ENCODE data around the gene POLR2L. TPM values are rescaled to one million over a fixed set of nuclear protein-coding genes. Genes with fewer than 3 reads are reported as not detected.

The POLR2L gene
- total and polyA plus RNA-seq, 2 of the 13 experiments (the other 11 are each of a cell fraction or from before 2014, with no cell fraction given): 104 to 114 TPM

DNA sequence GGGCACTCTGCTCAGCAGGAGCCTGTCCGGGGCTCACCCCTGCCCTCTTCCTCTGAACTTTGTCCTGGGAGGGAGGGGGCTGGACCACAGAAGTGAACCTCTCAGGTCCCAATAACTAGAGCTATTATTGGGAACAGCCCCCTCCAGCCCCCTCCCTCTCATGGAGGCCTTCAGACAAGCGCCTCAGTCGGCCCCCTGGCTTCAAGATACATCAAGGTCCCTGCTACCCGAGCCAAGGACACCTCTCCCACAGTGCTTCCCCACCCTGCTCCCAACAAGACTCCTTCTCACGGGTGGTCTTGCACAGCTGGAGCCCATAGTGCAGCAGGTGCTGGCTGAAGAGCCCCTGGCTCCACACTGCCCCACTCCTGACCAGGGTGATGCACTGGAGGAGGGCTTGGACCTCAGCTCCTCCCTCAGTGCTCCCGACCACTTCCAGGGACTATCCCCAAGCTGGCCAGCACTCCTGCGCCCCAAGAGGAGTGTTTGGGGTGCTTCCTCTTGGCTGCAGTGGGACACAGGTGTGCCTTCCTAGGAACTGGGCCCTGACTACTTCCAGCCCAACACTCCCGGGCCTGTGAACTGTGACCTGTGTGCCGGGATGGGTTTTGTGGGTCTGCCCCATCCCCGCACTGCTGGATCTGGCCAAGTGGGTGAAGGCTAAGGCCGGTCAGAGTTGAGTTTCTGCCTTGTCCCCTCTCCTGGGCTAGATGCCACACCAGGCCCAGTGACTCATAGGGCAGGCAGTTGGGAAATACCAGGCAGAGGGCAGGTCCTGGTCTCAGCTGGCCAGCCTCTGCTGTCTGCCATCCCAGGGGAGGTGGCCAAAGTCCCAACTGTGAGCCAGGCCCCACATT, 21.4 kb downstream of the POLR2L start (continued):
- TF ChIP-seq, protein P1, sequence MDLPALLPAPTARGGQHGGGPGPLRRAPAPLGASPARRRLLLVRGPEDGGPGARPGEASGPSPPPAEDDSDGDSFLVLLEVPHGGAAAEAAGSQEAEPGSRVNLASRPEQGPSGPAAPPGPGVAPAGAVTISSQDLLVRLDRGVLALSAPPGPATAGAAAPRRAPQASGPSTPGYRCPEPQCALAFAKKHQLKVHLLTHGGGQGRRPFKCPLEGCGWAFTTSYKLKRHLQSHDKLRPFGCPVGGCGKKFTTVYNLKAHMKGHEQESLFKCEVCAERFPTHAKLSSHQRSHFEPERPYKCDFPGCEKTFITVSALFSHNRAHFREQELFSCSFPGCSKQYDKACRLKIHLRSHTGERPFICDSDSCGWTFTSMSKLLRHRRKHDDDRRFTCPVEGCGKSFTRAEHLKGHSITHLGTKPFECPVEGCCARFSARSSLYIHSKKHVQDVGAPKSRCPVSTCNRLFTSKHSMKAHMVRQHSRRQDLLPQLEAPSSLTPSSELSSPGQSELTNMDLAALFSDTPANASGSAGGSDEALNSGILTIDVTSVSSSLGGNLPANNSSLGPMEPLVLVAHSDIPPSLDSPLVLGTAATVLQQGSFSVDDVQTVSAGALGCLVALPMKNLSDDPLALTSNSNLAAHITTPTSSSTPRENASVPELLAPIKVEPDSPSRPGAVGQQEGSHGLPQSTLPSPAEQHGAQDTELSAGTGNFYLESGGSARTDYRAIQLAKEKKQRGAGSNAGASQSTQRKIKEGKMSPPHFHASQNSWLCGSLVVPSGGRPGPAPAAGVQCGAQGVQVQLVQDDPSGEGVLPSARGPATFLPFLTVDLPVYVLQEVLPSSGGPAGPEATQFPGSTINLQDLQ (CRISPR knock-in tag; IDR thresholded peaks at IDR 0.05): no peak
- TF ChIP-seq ZNF589 (CRISPR knock-in tag; conservative IDR thresholded peaks at IDR 0.05) (no peak), BHLHE40 (IDR thresholded peaks at IDR 0.05; ENCODE audit: low read length) (no peak), FOXP1 (IDR thresholded peaks at IDR 0.05) (no peak), FOXP1 (CRISPR knock-in tag; IDR thresholded peaks at IDR 0.05) (no peak), MAZ (IDR thresholded peaks at IDR 0.05; ENCODE audit: borderline replicate concordance, low read depth, low read length) (no peak), MAZ (CRISPR knock-in tag; IDR thresholded peaks at IDR 0.05; ENCODE audit: low read depth) (no peak), MATR3 (CRISPR knock-in tag; IDR thresholded peaks at IDR 0.05) (no peak), SAP130 (CRISPR knock-in tag; IDR thresholded peaks at IDR 0.05; ENCODE audit: low read depth) (peak; percentile 84), CEBPB (IDR thresholded peaks at IDR 0.05; ENCODE audit: borderline replicate concordance, low read depth, low read length) (peak; percentile 94), EZH2 (conservative IDR thresholded peaks at IDR 0.05; ENCODE audit: low read depth, low read length) (no peak), EHMT2 (IDR thresholded peaks at IDR 0.05; ENCODE audit: borderline replicate concordance, low read depth, low read length) (no peak), LCORL (IDR thresholded peaks at IDR 0.05) (no peak), LCORL (CRISPR knock-in tag; IDR thresholded peaks at IDR 0.05) (peak; percentile 74), ZNF235 (CRISPR knock-in tag; IDR thresholded peaks at IDR 0.05; ENCODE audit: borderline replicate concordance) (no peak), NCOA2 (CRISPR knock-in tag; IDR thresholded peaks at IDR 0.05) (0 out of 2 replicates have a peak, but pooled peaks have one; percentile 12), SKI (IDR thresholded peaks at IDR 0.05; ENCODE audit: partially characterized antibody) (peak; percentile 49), ZNF761 (CRISPR knock-in tag; conservative IDR thresholded peaks at IDR 0.05) (no peak), MXI1 (IDR thresholded peaks at IDR 0.05; ENCODE audit: borderline replicate concordance, low read depth, low read length) (peak; percentile 72; the same call in 1 of the 3 replicates), ZNF558 (CRISPR knock-in tag; IDR thresholded peaks at IDR 0.05; ENCODE audit: borderline replicate concordance) (no peak), THAP8 (CRISPR knock-in tag; IDR thresholded peaks at IDR 0.05; ENCODE audit: borderline replicate concordance) (no peak), ZFY (CRISPR knock-in tag; IDR thresholded peaks at IDR 0.05) (0 out of 2 replicates have a peak, but pooled peaks have one; percentile 12), NCOA5 (CRISPR knock-in tag; IDR thresholded peaks at IDR 0.05) (no peak), SP1 (IDR thresholded peaks at IDR 0.05) (no peak), SP1 (CRISPR knock-in tag; IDR thresholded peaks at IDR 0.05) (0 out of 2 replicates have a peak, but pooled peaks have one; percentile 21), RXRB (CRISPR knock-in tag; IDR thresholded peaks at IDR 0.05; ENCODE audit: borderline replicate concordance) (0 out of 2 replicates have a peak, but pooled peaks have one; percentile 18)
- TF ChIP-seq, protein P2, sequence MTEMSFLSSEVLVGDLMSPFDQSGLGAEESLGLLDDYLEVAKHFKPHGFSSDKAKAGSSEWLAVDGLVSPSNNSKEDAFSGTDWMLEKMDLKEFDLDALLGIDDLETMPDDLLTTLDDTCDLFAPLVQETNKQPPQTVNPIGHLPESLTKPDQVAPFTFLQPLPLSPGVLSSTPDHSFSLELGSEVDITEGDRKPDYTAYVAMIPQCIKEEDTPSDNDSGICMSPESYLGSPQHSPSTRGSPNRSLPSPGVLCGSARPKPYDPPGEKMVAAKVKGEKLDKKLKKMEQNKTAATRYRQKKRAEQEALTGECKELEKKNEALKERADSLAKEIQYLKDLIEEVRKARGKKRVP (CRISPR knock-in tag; IDR thresholded peaks at IDR 0.05): no peak
